HG02943 (cell line): ENCODE data around the gene CEMIP.
"Not testable (repeated sequence)": the region's sequence is repeated elsewhere in the genome, so short reads cannot be mapped to it uniquely, and the experiment has no call there.

Experiments used
- ATAC-seq: cut with Tn5 transposase; IDR thresholded peaks from one replicate; pipeline ENCODE4 v1.9.1; 2021; ENCODE audit warnings: mild to moderate bottlenecking, low read depth, moderate library complexity; ENCODE audit not compliant: unreplicated experiment

Gene CEMIP

DNA sequence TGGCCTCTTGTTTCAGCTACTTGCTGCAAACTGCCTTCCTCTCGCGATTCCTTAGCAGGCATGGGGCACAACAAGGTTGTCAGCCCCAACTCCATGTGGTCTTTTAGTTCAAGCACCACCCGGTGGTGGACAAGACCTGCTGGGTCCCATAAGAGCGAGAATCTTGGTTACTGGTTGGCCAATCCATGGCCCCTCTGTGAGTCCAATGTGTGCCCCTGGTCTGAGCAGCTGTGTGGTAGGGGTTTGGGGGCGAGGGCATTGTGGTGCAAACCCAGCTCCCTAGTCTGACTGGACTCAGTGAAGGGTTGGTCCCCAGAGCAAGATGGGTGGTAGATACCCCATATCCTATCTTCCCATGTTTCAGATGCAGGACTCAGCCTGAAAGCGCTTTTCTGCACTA is 161.7 kb downstream of the CEMIP start:
- no peak for ATAC-seq

- ATAC-seq: no peak
Measured at GRCh38 chr15:80942266-80942665, 163.1 kb downstream of the CEMIP start.

DNA sequence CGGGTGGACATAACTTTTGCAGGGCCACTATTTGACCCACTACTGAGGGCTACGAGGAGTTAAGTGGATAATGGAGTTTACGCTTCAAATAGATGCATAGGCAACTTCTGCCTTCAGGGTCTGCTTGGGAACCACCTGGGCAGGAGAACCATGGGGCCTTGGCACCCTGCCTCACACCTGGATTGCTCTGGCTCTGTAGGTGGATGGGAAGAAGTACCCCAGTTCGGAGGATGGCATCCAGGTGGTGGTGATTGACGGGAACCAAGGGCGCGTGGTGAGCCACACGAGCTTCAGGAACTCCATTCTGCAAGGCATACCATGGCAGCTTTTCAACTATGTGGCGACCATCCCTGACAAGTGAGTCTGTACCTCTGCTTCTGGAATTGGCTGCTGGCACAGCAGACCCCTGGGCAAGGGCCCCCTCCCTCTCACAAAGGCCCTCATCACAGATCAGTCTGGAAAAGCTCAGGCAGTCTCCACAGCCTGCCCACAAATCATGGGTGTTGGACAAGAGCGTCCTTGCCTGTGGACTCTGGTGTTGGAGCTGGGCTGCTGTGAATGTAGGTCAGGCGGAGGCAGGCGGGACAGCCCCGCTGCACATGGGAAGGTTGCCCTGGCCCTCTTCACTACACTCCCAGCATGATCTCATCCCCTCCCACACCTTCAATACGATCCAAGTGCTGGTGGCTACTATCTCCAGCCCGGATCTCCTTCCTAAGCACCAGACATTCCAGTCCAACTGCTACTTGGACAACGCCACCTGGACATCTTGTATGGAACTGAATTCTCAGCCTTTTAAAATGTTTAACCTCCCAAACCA is 163.8 kb downstream of the CEMIP start:
- ATAC-seq: no peak

GRCh38 chr15:80944818-80945217 is 165.6 kb downstream of the CEMIP start:
- ATAC-seq: no peak

DNA sequence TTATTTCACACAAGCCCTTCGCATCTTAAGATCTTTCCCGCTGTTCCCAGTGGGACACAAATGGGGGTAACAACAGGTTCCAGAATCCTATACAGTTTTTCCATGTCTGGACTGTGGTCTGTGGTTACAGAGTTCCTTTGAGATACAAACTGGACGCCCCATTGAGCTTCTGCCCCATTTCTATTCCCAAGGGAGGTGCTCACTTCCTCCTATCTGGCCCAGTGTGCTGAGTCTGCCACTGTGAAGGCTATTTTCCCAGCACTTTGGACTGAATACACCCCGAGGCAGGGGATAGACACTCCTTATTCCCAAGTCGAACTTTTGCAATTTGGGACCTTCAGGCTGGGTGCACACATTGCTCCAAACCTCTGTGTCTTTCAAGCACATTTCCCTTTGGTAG is 166.4 kb downstream of the CEMIP start:
- ATAC-seq: no peak

DNA sequence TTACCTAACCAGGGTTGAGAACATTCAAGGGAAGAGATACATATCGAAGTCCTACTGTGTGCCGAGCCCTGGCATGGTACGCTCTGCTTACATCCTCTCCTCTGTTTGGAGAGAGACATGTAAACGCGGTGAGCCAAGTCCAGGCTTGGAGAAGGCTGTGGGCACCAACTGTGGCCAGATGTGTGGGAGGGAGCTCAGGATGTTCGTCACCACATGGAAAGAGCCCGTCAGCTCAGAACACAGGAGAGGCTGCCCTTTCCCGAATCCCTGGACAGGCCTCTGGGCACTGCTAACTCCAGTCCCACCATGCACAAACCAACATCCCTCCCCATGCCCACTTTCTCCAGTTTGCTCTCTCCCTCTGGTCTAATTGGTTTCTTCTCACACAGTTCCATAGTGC is 167.4 kb downstream of the CEMIP start:
- ATAC-seq: no peak

GRCh38 chr15:80948651-80949292 is 169.6 kb downstream of the CEMIP start:
- no peak for ATAC-seq

- ATAC-seq: no peak
Measured at GRCh38 chr15:80949756-80950155, 170.6 kb downstream of the CEMIP start.

GRCh38 chr15:80950291-80951078 is 171.3 kb downstream of the CEMIP start:
- ATAC-seq: no peak

- no peak for ATAC-seq
Measured at GRCh38 chr15:80951941-80952340, 172.8 kb downstream of the CEMIP start.

GRCh38 chr15:80953001-80953952 is 174.1 kb downstream of the CEMIP start:
- ATAC-seq: no peak

DNA sequence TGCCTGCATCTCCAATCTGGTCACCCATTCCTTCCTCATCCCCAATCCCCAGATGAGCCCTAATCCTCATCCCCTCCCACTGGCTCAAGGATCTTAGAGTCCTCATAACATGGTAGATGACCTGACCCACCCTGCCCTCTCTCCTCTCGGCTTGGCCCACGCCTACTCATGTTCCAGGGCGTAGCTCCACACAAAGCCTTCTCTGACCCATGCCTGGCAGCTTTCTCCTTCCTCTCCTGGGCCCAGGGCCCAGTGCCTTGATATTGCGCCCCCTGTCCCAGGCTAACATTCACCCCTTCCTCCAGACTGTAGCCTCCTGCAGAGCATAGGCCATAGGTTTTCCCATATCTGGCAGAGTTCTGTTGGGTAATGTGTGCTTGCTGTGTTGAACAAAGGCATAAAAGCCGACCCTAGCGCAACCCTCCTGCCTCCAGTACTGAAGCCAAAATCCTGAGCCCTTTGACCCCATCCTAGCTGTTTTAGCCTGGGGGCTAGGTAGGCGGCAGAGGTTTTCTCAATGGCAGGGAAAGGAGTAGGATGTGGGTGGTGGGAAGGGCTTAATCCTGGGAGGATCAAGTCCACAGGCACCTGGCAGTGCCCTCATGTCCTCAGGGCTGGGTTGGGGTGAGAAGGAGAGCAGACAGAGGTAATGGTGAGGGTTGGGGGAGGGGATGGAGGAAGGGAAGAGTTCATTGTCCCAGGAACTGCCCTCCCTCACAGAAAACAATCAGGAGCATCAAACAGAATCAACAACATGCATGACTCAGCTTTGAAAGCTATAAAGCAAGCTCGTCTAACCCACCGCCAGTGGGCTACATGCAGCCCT is 175.0 kb downstream of the CEMIP start:
- no peak for ATAC-seq

DNA sequence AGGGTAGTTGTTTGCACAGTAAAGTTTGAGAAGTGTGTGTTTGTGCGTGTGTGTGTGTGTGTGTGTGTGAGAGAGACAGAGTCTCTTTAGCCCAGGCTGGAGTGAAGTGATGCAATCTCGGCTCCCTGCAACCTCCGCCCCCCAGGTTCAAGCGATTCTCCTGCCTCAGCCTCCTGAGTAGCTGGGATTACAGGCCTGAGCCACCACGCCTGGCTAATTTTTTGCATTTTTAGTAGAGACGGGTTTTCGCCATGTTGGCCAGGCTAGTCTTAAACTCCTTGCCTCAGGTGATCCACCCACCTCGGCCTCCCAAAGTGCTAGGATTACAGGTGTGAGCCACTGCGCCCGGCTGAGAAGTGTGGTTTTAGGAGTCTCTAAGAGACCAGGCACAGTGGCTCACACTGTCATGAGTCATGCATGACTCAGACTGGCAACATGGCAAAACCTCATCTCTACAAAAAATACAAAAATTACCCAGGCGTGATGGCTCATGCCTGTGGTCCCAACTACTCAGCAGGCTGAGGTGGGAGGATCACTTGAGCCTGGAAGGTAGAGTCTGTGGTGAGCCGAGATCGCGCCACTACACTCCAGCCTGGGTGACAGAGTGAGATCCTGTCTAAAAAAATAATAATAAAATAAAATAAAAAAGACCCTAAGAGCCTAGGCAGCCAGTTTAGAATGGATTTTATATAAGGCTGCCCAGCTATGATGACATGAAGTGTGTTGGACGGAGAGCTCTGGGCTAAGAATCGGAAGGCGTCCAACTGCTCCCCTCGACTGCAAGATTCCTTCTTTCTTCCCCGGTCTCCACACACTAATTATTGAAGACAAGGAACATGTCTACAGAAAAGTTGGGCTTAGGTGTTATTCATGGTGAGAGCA is 176.6 kb downstream of the CEMIP start:
- ATAC-seq: not testable (repeated sequence)

DNA sequence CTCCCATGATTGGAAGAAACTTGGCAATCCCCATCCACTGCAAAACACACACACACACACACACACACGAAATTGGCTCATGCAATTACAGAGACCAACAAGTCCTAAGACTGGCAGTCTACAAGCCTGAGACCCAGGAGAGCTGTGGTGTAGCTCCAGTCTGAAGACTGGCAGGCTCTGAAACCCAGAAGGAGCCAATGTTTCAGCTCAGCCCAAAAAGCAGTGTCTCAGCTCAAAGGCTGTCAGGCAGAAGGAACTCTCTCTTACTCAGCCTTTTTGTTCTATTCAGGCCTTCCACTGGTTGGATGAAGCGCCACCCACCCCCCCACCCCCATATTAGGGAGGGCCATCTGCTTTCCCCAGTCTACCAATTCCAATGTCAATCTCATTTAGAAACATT is 178.4 kb downstream of the CEMIP start:
- no peak for ATAC-seq

- no peak for ATAC-seq
Measured at GRCh38 chr15:80957976-80958375, 178.8 kb downstream of the CEMIP start.

DNA sequence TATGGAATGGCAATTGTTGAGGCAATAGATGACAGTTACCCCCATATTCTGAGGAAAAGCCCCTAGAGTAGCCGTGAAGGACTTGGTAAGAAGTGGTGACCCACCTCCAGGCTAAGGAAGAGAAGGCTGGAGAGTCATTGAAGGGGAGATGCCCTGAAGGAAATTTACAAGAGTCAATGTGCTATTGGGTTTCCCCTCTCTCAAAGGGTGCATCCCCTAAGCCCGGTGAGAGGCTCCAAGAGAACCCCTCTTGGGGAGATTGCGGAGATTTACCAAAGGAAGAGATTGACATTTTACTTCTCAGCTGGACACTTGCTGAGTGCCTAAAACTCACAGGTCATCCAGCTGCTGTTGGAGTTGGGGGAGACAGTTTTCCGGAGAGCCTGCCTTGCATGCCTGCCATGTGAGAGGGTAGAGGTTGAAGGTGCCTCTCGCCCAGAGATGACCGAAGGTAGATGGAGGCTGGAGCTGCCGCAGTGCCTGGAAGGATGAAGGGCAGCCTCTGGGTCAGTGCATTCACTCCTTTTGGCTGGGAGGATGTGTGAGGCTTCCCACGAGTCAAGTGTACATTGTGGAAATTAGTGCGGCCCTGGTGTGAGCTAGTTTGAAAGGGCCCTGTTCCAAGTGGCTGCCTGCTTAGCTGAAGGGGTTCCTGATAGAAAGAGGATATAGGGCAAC is 179.8 kb downstream of the CEMIP start:
- no peak for ATAC-seq

DNA sequence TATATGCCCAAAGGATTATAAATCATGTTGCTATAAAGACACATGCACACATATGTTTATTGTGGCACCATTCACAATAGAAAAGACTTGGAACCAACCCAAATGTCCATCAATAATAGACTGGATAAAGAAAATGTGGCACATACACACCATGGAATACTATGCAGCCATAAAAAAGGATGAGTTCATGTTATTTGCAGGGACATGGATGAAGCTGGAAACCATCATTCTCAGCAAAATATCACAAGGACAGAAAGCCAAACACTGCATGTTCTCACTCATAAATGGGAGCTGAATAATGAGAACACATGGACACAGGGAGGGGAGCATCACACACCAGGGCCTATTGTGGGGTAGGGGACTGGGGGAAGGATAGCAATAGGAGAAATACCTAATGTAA is 186.3 kb downstream of the CEMIP start:
- ATAC-seq: not testable (repeated sequence)
